Ectodermal cell (in vitro differentiated cells): Measurements from ENCODE around the gene QRICH1.
A peak's percentile ranks its signal among the peaks of the same experiment; 100 is the strongest.

Experiments used
- H3K27ac ChIP-seq: 2 replicates; pipeline ENCODE4 v1.7.0; 2013; ENCODE audit warnings: mild to moderate bottlenecking, low read depth, low read length; ENCODE audit not compliant: insufficient read depth, poor library complexity, severe bottlenecking
- H3K27me3 ChIP-seq: 2 replicates; pipeline ENCODE4 v1.7.0; 2013; ENCODE audit warnings: mild to moderate bottlenecking, low read length; ENCODE audit not compliant: insufficient read depth, control insufficient read depth, poor library complexity, severe bottlenecking
- H3K36me3 ChIP-seq: one replicate; pipeline ENCODE4 v1.7.0; 2013; ENCODE audit warnings: low read length; ENCODE audit not compliant: control insufficient read depth, insufficient read depth
- H3K4me1 ChIP-seq: one replicate; pipeline ENCODE4 v1.7.0; 2013; ENCODE audit warnings: low read length; ENCODE audit not compliant: control insufficient read depth, insufficient read depth
- H3K4me3 ChIP-seq: 2 replicates; pipeline ENCODE4 v1.7.0; 2013; ENCODE audit warnings: low read depth, low read length, control low read depth; ENCODE audit not compliant: insufficient read depth
- H3K9me3 ChIP-seq: 2 replicates; pipeline ENCODE4 v1.7.0; 2013; ENCODE audit warnings: mild to moderate bottlenecking, low read length, moderate library complexity; ENCODE audit not compliant: control insufficient read depth
- WGBS, 2 experiments: methylation state at CpG; one replicate each; pipeline ENCODE4 v1.1.7; 2013; ENCODE audit warnings: missing lambda C conversion rate in 2 of 2; 5-methylcytosine and 5-hydroxymethylcytosine counted together

QRICH1 gene

DNA sequence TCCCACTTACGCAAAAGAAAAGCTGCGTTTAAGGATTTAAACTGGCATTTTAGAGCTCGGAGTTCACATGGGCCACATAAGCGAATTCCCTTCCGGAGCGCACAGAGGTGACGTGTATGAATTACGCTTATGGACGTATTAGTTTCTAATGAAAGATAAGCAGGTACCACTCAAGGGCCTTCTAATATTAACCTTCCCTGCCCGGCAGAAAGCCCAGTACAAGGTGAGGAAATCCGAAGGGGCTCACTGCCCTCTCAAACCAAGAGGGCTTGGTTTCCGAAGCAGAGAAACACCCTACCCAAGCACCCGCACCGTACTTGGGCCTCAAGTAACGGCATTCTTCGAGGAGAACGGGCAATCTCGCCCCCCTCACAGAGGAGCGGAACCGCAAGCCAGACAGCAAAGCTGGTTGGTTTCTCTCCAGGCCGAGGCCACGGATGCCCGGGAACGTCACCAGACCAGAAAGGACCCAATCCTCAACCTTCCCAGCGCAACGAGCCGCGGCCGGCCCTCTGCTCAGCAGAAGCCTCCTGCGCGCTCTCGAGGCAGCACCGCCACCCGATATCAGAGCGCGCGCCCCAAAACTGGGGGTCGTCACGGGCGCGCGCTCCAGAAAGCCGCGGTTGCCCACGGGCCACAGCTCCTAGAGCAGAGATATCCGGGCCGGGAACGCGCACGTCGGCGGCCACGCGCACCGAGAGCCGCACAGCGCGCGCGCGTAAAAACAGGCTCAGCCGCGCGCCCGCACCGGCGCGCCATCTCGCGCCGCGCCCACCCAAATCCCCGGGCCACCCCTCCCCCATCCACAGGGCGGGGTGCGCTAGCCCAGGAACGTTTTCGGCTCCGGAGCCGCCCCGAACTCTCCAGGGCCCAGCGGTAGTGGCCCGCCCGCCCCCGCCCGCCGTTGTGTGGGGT, 676 bp downstream of the QRICH1 start:
- H3K4me3 ChIP-seq, result peak overlapping the region; percentile 99
- H3K4me1 ChIP-seq, result no peaks in the 10 kb centered on the region
- H3K36me3 ChIP-seq, result peaks cover 14% of the 10 kb centered on the region
- 0% methylated on average over 85 to 86 of the region's 86 CpGs for WGBS, 2 experiments
- H3K27me3 ChIP-seq, result no peaks in the 10 kb centered on the region
- no peaks in the 10 kb centered on the region for H3K9me3 ChIP-seq
- H3K27ac ChIP-seq, result peak overlapping the region; percentile 99

DNA sequence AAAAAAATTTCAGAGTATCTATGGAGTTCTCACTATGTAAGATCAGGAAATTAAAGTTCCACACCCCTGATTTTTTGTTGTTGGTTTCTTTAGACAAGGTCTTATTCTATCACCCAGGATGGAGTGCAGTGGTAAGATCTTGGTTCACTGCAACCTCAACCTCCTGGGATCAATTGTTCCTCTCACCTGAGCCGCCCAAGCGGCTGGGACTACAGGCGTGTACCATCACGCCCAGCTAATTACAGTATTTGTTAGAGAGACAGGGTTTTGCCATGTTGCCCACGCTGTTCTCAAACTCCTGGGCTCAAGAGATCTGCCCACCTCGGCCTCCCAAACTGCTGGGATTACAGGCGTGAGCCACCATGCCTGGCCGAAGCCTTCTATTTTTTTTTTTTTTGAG, 12.4 kb downstream of the QRICH1 start:
- no peak overlapping the region for H3K4me3 ChIP-seq
- H3K4me1 ChIP-seq, result no peaks in the 10 kb centered on the region
- H3K9me3 ChIP-seq, result no peaks in the 10 kb centered on the region
- no peak overlapping the region for H3K27ac ChIP-seq
- no peaks in the 10 kb centered on the region for H3K27me3 ChIP-seq
- H3K36me3 ChIP-seq, result peaks cover 4% of the 10 kb centered on the region
- WGBS, 2 experiments, result 93% methylated on average over 8 of the region's 8 CpGs

DNA sequence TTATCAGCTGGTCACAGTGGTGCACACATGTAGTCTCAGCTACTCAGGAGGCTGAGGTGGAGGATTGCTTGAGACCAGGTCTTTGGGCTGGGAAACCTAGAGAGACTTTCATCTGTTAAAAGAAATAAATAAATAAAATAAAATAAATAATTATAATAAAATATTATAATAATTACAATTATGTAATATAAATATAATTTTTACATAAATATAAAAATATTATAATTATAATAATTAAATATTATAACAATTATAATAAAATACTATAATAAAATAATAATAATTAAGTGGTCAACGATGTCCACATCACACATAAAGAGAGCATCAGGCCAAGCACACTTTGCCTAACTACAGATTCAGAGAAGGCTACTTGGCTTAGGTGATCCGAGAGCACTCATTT, 14.6 kb downstream of the QRICH1 start:
- 94 to 96% methylated on average over 2 of the region's 2 CpGs for WGBS, 2 experiments

DNA sequence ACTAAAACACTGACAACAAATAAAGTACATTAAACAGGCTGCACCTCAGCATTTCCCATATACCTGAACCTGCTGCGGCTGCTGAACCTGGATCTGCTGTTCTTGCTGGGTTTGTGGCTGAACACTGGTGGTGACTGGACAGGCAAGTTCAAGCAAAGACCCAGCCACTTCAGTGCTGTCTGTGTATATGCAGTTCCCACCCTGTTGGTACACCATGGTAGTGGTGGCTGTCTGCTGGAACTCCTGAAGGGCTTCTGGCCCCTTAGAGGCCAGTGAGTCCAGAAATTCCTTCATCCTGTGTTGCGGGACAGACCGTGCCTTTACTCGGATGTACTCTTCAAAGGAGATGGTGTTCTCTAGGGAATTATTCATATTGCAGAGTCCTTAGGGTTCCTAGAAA, 17.2 kb downstream of the QRICH1 start:
- WGBS, 2 experiments, result 97 to 98% methylated on average over 4 of the region's 4 CpGs

More for the DNA sequence above, 14.6 kb downstream of the QRICH1 start:
- Histone ChIP-seq H3K27ac (no peak overlapping the region), H3K27me3 (no peaks in the 10 kb centered on the region), H3K36me3 (peaks cover 24% of the 10 kb centered on the region), H3K4me3 (no peak overlapping the region), H3K4me1 (no peaks in the 10 kb centered on the region), H3K9me3 (no peaks in the 10 kb centered on the region)

DNA sequence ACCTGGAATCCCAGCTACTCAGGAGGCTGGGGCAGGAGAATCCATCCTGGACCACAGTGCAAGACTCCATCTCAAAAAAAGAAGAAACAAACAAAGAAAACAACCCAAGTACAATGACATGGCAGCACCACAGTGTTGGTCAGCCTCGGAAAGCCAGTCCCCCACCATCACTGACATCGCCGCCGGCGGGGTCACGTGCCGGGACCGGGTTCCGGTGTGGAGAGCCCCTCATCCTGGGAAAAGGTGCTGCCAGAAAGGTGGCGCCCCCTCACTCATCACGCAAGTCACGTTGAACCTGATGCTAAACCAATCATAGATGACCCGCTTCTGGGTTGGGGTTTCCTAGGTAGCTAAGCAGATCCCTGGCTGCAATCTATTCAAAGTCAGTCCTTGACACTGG, 17.8 kb downstream of the QRICH1 start:
- no peaks in the 10 kb centered on the region for H3K27me3 ChIP-seq
- 95 to 97% methylated on average over 13 of the region's 13 CpGs for WGBS, 2 experiments
- H3K4me1 ChIP-seq, result no peaks in the 10 kb centered on the region
- no peaks in the 10 kb centered on the region for H3K9me3 ChIP-seq
- no peak overlapping the region for H3K27ac ChIP-seq
- peaks cover 54% of the 10 kb centered on the region for H3K36me3 ChIP-seq
- no peak overlapping the region for H3K4me3 ChIP-seq

More for the DNA sequence above, 17.2 kb downstream of the QRICH1 start:
- Histone ChIP-seq H3K36me3 (peaks cover 49% of the 10 kb centered on the region), H3K9me3 (no peaks in the 10 kb centered on the region), H3K4me3 (no peak overlapping the region), H3K27ac (no peak overlapping the region), H3K4me1 (no peaks in the 10 kb centered on the region), H3K27me3 (no peaks in the 10 kb centered on the region)

DNA sequence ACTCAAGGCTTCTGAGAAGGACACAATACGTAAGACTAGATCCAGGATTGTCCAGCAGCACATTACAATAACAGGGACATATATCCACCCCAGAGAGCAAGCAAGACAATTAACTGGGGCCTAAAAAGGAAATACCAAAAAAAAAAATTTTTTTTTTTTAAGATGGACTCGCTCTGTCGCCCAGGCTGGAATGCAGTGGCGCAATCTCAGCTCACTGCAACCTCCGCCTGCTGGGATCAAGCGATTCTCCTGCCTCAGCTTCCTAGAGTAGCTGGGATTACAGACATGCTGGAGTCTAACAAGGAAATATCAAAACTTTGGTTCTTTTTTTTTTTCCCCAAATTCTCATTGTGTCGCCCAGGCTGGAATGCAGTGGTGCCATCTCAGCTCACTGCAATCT, 35.9 kb downstream of the QRICH1 start:
- H3K9me3 ChIP-seq, result no peaks in the 10 kb centered on the region
- 94 to 96% methylated on average over 7 of the region's 7 CpGs for WGBS, 2 experiments
- H3K4me3 ChIP-seq, result no peak overlapping the region
- no peaks in the 10 kb centered on the region for H3K4me1 ChIP-seq
- no peaks in the 10 kb centered on the region for H3K27me3 ChIP-seq
- H3K36me3 ChIP-seq, result peaks cover 35% of the 10 kb centered on the region
- no peak overlapping the region for H3K27ac ChIP-seq

DNA sequence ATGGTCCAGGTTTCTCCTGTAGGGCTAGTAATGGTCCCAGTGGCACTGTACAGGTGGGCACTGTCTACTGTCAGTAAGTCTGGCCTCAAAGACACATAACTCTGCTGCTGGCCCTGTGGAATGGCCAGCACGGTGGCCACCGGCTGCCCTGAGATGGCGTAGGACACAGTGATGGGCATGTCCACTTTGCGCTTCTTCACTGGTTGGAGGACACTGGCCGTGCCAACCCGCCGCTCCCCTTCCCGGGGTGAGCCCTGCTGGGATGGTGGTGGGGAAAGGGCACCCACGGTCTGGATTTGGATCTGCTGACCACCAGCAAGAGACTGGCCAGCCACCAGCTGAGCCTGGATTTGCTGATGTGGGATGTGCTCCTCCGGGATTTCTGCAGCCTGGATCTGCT, 36.6 kb downstream of the QRICH1 start:
- no peak overlapping the region for H3K4me3 ChIP-seq

DNA sequence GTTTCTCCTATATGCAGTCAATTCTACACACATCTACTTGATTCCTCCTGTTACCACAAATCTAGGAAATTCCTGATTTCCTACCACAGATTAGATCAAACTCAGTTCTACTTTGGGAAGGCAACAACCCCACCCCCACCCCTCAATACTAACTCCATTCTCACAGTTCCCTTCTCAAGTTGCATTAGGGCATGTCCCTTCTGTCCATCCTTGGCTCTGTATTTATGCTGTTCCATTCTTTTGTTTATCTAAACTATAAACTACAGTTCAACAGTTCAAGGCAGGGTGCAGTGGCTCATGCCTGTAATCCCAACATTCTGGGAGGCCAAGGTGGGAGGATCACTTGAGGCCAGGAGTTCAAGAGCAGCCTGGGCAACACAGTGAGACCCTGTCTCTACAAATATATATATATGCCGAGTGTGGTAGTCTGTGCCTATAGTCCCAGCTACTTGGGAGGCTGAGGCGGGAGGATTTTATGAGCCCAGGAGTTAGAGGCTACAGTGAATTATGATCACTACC, 39.5 kb downstream of the QRICH1 start:
- Histone ChIP-seq H3K9me3 (no peaks in the 10 kb centered on the region), H3K36me3 (peaks cover 49% of the 10 kb centered on the region), H3K27ac (no peak overlapping the region), H3K4me1 (no peaks in the 10 kb centered on the region), H3K27me3 (no peaks in the 10 kb centered on the region), H3K4me3 (no peak overlapping the region)
- WGBS, 2 experiments, result 89 to 92% methylated on average over 2 of the region's 2 CpGs

More for the DNA sequence above, 36.6 kb downstream of the QRICH1 start:
- Histone ChIP-seq H3K27ac (no peak overlapping the region), H3K9me3 (no peaks in the 10 kb centered on the region), H3K4me1 (no peaks in the 10 kb centered on the region), H3K27me3 (no peaks in the 10 kb centered on the region), H3K36me3 (peaks cover 35% of the 10 kb centered on the region)
- WGBS, 2 experiments, result 96 to 98% methylated on average over 10 of the region's 10 CpGs

DNA sequence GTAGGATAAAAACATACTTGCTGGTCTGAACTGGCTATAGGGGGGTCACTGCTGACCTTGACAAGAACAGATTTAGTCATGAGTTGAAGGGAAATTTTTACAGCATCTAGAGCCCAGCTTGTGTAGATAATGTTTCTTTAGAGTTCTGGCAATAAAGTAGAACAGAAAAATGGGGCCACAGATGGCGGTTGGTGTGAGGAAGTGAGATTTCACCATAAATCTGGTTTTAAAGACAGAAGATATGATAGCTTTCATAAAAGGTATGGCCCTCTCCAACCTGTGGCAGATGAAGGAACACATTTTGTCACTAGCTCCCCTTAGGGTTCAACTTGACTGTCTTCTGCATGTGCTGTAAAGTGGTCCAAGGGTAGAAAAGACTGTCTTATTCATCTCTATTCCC, 40.3 kb downstream of the QRICH1 start:
- Histone ChIP-seq H3K27ac (no peak overlapping the region), H3K4me3 (no peak overlapping the region), H3K9me3 (no peaks in the 10 kb centered on the region), H3K27me3 (no peaks in the 10 kb centered on the region), H3K4me1 (no peaks in the 10 kb centered on the region), H3K36me3 (peaks cover 49% of the 10 kb centered on the region)
- WGBS, 2 experiments, result 95 to 100% methylated on average over 1 of the region's 1 CpG

DNA sequence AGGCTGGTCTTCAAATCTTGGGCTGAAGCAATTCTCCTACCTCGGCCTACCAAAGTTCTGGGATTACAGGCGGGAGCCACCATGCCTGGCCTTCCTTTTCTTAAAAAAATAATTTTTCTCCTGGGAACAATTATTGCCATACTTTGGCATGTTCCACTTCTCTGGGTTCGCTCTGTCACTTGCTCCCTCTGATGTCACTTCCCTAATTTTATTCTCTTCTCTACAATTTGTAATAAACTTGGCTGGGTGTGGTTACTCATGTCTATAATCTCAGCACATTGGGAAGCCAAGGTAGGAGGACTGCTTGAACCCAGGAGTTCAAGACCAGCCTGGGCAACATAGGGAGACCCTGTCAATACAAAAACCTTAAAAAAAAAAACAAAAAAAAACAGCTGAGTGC, 58.6 kb downstream of the QRICH1 start:
- Histone ChIP-seq H3K36me3 (peaks cover 37% of the 10 kb centered on the region), H3K27me3 (no peaks in the 10 kb centered on the region), H3K27ac (no peak overlapping the region), H3K4me1 (no peaks in the 10 kb centered on the region), H3K4me3 (no peak overlapping the region), H3K9me3 (no peaks in the 10 kb centered on the region)
- WGBS, 2 experiments, result 97% methylated on average over 3 of the region's 3 CpGs
